Stomach (tissue), 9 donors: Measurements from ENCODE around the gene CLEC16A. TPM values are rescaled to one million over a fixed set of nuclear protein-coding genes. Genes with fewer than 3 reads are reported as not detected.
A peak's percentile ranks its signal among the peaks of the same experiment; 100 is the strongest.
"Not testable (repeated sequence)": the region's sequence is repeated elsewhere in the genome, so short reads cannot be mapped to it uniquely, and the experiment has no call there.

ENCODE experiments used
- DNase-seq, 2 donors: peaks; one replicate each; pipeline versions ENCODE4 v3.0.0 to v3.0.0-alpha.2; 2013 to 2019
- H3K27ac ChIP-seq, 5 donors: fragments of 200-600 bp in 4 of 5; sonication (generic) in 4 of 5; one replicate each; pipeline ENCODE4 v1.5.1; 2013 to 2019; ENCODE audit warnings: mild to moderate bottlenecking in 1 of 5, moderate library complexity in 1 of 5
- H3K27me3 ChIP-seq, 3 donors: fragments of 200-600 bp; sonication (generic); one replicate each; pipeline ENCODE4 v1.5.1; 2017 to 2019; ENCODE audit warnings: mixed run types in 1 of 3
- H3K36me3 ChIP-seq, 4 donors: fragments of 200-600 bp; sonication (generic); 1 replicate in 3 of 4; 2 replicates in 1 of 4; pipeline ENCODE4 v1.5.1; 2016 to 2019
- H3K4me1 ChIP-seq, 4 donors: fragments of 200-600 bp; sonication (generic); one replicate each; pipeline ENCODE4 v1.5.1; 2016 to 2019
- H3K4me3 ChIP-seq, 4 donors: fragments of 200-600 bp; sonication (generic) in 3 of 4; one replicate each; pipeline ENCODE4 v1.5.1; 2016 to 2019; ENCODE audit warnings: mild to moderate bottlenecking in 1 of 4
- H3K9me3 ChIP-seq, 4 donors: fragments of 200-600 bp; sonication (generic); one replicate each; pipeline ENCODE4 v1.5.1; 2016 to 2019
- EP300 ChIP-seq: sonication (generic); formaldehyde crosslinking; IDR thresholded peaks from one replicate; pipeline ENCODE4 v1.6.1; 2017; ENCODE audit warnings: antibody characterized with exemption
- POLR2A ChIP-seq, 4 donors: fragments of 450-650 bp; IDR thresholded peaks; one replicate each; pipeline ENCODE4 v1.6.1; 2016; ENCODE audit warnings: antibody characterized with exemption in 4 of 4, control low read depth in 2 of 4, mild to moderate bottlenecking in 1 of 4, moderate library complexity in 1 of 4
- POLR2AphosphoS5 ChIP-seq, 3 donors: sonication (generic); formaldehyde crosslinking; IDR thresholded peaks; one replicate each; pipeline ENCODE4 v1.6.1; 2016; ENCODE audit warnings: antibody characterized with exemption in 3 of 3
- WGBS, 5 donors: extraction: QIAGEN DNeasy Blood & Tissue Kit in 3 of 5; methylation state at CpG; one replicate each; pipeline versions ENCODE4 v1.1.5 to v1.1.7; 2013 to 2018; 5-methylcytosine and 5-hydroxymethylcytosine counted together
- intact Hi-C: fragments of 100-400 bp; cut with DNase I; formaldehyde crosslinking; loops from one replicate; pipeline ENCODE4 v1.15.1; 2023; ENCODE audit warnings: low total_unique reads
- polyA plus RNA-seq, 3 donors: library from polyadenylated mRNA; stranded (reverse); fragments of 200-250 nt; gene quantifications; one replicate each; pipeline ENCODE4 v1.2.3, GENCODE V29; 2013
- total RNA-seq, 5 donors: library from RNA; depleted of rRNA; stranded (reverse); fragments of >200 nt; gene quantifications; one replicate each; pipeline versions ENCODE4 v1.1.0 to v1.2.3, GENCODE V29; 2014 to 2016
- TF ChIP-seq, protein P1 (sequence below), 7 experiments: fragments of 450-650 bp in 4 of 7; fragments of 200-600 bp in 3 of 7; sonication (generic) in 3 of 7; IDR thresholded peaks; one replicate each; pipeline ENCODE4 v1.5.1; 2016 to 2019; ENCODE audit warnings: antibody characterized with exemption in 7 of 7, control low read depth in 2 of 7, mild to moderate bottlenecking in 1 of 7
- donor health status: healthy with polysubstance abuse.
- donor health status: Bipolar disorder and iron deficiency.
- donor health status: healthy.

The CLEC16A gene
- total and polyA plus RNA-seq, 8 donors = 5.8 to 176 (median 21.8) TPM

- Histone ChIP-seq H3K36me3 (no peaks in the 10 kb centered on the region), H3K27ac (no peak overlapping the region), H3K4me3 (no peak overlapping the region), H3K4me1 (no peaks in the 10 kb centered on the region), H3K27me3 (peaks cover 0 to 18% (median under 1%) of the 10 kb centered on the region in 3 donors), H3K9me3 (peaks cover 5 to 31% (median 28%) of the 10 kb centered on the region in 4 donors)
- DNase-seq = no peak
- TF ChIP-seq POLR2A (IDR thresholded peaks at IDR 0.05) (no peak), EP300 (no peak), POLR2AphosphoS5 (IDR thresholded peaks at IDR 0.05) (no peak)
- TF ChIP-seq, protein P1, sequence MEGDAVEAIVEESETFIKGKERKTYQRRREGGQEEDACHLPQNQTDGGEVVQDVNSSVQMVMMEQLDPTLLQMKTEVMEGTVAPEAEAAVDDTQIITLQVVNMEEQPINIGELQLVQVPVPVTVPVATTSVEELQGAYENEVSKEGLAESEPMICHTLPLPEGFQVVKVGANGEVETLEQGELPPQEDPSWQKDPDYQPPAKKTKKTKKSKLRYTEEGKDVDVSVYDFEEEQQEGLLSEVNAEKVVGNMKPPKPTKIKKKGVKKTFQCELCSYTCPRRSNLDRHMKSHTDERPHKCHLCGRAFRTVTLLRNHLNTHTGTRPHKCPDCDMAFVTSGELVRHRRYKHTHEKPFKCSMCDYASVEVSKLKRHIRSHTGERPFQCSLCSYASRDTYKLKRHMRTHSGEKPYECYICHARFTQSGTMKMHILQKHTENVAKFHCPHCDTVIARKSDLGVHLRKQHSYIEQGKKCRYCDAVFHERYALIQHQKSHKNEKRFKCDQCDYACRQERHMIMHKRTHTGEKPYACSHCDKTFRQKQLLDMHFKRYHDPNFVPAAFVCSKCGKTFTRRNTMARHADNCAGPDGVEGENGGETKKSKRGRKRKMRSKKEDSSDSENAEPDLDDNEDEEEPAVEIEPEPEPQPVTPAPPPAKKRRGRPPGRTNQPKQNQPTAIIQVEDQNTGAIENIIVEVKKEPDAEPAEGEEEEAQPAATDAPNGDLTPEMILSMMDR (IDR thresholded peaks at IDR 0.05) = no peak
- WGBS, 5 donors = 91 to 97% (median 94%) methylated on average over 3 of the region's 3 CpGs
- intact Hi-C loops = no loop called here
Measured at GRCh38 chr16:11215935-11216556, 271.7 kb downstream of the CLEC16A start.

DNA sequence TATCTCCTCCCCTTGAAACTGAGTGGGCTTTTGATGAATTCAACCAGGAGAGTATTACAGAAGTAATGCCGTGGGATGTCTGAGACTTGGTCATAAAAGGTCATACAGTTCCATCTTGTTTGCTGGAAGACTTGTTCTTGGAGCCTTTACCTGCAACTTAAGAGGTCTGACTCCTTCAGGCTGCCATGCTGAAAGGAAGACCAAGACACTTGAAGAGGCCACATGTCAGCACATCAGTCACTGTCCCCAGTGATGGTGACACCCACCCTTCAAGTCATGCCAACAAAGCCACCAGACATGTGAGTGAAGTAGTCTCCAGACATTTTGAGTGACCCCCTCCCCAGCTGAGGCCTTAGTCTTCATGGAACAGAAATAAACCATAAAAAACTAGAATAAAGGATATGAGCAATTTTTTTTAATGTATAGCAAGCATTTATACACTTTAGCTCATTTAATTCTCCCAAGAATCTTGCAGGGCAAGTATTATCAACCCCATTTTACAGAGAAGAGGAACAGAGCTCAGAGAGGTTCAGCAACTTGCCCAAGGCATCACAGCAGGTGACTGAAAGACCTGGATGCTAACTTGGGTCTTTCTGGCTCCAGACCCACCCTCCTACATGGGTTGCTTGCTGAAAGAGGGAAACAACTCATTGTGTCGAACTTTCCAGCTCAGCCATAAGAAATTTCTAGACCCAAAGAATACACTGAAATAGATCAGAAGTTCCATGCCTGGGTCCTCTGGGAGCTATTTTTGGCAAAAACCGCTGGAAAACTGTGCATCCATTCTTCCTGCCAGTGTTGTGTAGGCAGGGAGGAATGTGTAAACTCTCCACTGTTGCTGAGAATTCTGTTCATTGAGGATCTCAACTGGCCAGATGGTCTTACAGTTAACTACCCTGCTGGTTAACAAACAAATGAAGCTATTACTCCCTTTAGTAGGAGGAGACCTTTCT, 273.6 kb downstream of the CLEC16A start:
- intact Hi-C loops = no loop called here

DNA sequence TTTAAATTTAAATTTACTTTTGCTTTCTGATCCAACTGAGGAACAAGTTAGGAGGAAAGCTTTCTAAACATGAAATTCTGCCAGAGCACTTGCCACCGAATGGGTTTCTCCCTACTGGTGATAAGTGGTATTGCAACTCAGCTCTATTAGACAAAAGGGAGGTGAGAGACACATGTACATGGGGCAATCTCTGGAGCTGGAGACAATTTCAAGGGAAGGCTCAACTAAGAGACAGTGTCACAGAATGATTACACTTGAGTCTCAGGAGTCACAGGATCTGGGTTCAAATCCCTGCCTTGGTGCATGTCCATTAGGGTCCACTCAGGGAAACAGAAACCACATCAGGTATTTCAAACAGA, 274.2 kb downstream of the CLEC16A start:
- TF ChIP-seq, protein P1 (IDR thresholded peaks at IDR 0.05) = peak in 2 of 7 experiments; percentile 37 to 42
- TF ChIP-seq POLR2A (IDR thresholded peaks at IDR 0.05) = no peak
- TF ChIP-seq POLR2AphosphoS5 (IDR thresholded peaks at IDR 0.05) = no peak
- intact Hi-C loops = no loop called here
- 83 to 100% (median 84%) methylated on average over 1 of the region's 1 CpG for WGBS, 5 donors
- H3K9me3 ChIP-seq = peaks cover 5 to 31% (median 28%) of the 10 kb centered on the region in 4 donors
- H3K27ac ChIP-seq = no peak overlapping the region
- H3K4me3 ChIP-seq = no peak overlapping the region
- no peaks in the 10 kb centered on the region for H3K36me3 ChIP-seq
- no peaks in the 10 kb centered on the region for H3K27me3 ChIP-seq
- no peak for DNase-seq
- peaks cover 0 to 5% (median 0%) of the 10 kb centered on the region in 4 donors for H3K4me1 ChIP-seq

More for the DNA sequence above, 273.6 kb downstream of the CLEC16A start:
- no peak for DNase-seq
- Histone ChIP-seq H3K27ac (no peak overlapping the region), H3K4me1 (no peaks in the 10 kb centered on the region), H3K36me3 (no peaks in the 10 kb centered on the region), H3K4me3 (no peak overlapping the region), H3K27me3 (no peaks in the 10 kb centered on the region), H3K9me3 (peaks cover 5 to 31% (median 28%) of the 10 kb centered on the region in 4 donors)
- no peak for TF ChIP-seq EP300
- TF ChIP-seq, protein P1 (IDR thresholded peaks at IDR 0.05) = no peak
- TF ChIP-seq POLR2AphosphoS5 (IDR thresholded peaks at IDR 0.05) = no peak
- TF ChIP-seq POLR2A (IDR thresholded peaks at IDR 0.05) = no peak
- WGBS, 5 donors = 73 to 91% (median 85%) methylated on average over 3 of the region's 3 CpGs

DNA sequence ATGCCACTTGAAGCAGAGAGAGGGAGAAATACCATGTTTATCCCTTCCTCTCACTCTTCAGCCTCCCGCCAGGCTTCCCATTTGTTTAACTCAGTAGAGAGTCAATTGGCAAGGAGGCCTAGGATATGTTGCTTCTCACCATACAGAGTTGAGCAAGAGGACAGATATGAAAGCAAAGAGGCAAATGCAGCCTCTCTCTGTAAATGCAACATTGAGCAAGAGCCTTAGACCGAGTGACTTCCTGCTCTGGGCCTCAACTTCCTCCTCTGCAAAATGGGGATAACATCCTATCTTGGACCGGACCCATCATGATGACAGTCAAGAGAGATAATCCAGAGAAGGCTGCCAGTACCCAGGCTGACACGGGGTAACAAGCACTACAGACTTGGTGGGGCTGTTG, 274.8 kb downstream of the CLEC16A start:
- no peak for TF ChIP-seq POLR2A (IDR thresholded peaks at IDR 0.05)
- no peak for TF ChIP-seq POLR2AphosphoS5 (IDR thresholded peaks at IDR 0.05)
- TF ChIP-seq, protein P1 (IDR thresholded peaks at IDR 0.05) = no peak
- no peak for TF ChIP-seq EP300
- Histone ChIP-seq H3K27ac (no peak overlapping the region), H3K27me3 (no peaks in the 10 kb centered on the region), H3K4me1 (peaks cover 0 to 11% (median 0%) of the 10 kb centered on the region in 4 donors), H3K4me3 (no peak overlapping the region), H3K36me3 (no peaks in the 10 kb centered on the region), H3K9me3 (peaks cover 5 to 31% (median 28%) of the 10 kb centered on the region in 4 donors)
- no peak for DNase-seq
- intact Hi-C loops = no loop called here
- WGBS, 5 donors = 83 to 88% (median 85%) methylated on average over 4 of the region's 4 CpGs

DNA sequence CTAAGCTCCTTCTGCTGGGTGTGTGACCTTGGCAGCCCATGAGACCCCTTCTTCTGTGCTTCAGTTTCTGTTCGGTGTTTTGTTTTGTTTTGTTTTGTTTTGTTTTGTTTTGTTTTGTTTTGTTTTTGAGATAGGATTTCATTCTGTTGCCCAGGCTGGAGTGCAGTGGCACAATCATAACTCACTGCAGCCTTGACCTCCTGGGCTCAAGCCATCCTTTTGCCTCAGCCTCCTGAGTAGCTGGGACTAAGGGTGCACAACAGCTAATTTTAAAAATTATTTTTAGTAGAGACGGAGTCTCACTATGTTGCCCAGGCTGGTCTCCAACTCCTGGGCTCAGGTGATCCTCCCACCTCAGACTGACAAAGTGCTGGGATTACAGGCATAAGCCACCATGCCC, 276.1 kb downstream of the CLEC16A start:
- H3K4me3 ChIP-seq, H3K27ac ChIP-seq, DNase-seq, intact Hi-C loops, H3K36me3 ChIP-seq, H3K27me3 ChIP-seq: not testable (repeated sequence)
- Histone ChIP-seq H3K4me1 (peaks cover 0 to 20% (median 6%) of the 10 kb centered on the region in 4 donors), H3K9me3 (peaks cover 5 to 31% (median 28%) of the 10 kb centered on the region in 4 donors)
- WGBS, 5 donors = 74 to 90% (median 79%) methylated on average over 2 of the region's 2 CpGs
